Caco-2 (cell line): ENCODE data around the gene RAB11FIP4. TPM values are rescaled to one million over a fixed set of nuclear protein-coding genes. Genes with fewer than 3 reads are reported as not detected.

Experiments
- BruUV-seq: library from RNA; stranded (reverse); fragments of 400-500 nt; replicated peaks from 2 replicates; lab custom pipeline; 2021; lab: Mats Ljungman, UMichigan
- CTCF ChIA-PET: fragments of 300-600 bp; sonication (Branson Sonifier 250); formaldehyde crosslinking; loops from one replicate; lab custom pipeline; 2022; ENCODE audit warnings: antibody characterized with exemption; lab: Charles Lee
- POLR2A ChIA-PET: fragments of 300-600 bp; sonication (Branson Sonifier 250); formaldehyde crosslinking; loops from one replicate; lab custom pipeline; 2022; ENCODE audit warnings: antibody characterized with exemption; lab: Charles Lee
- DNase-seq, 2 experiments: peaks; one replicate each; pipeline versions ENCODE4 v3.0.0 to v3.0.0-alpha.2; 2020 to 2022
- H3K27me3 ChIP-seq: replicated peaks from 2 replicates; pipeline ENCODE4 v1.6.0; 2011; ENCODE audit warnings: low read length; ENCODE audit not compliant: control insufficient read depth, insufficient read depth
- H3K36me3 ChIP-seq: 2 replicates; pipeline ENCODE4 v1.5.1; 2011; ENCODE audit warnings: low read length; ENCODE audit not compliant: control insufficient read depth, insufficient read depth
- H3K4me1 ChIP-seq: fragments of 250-450 bp; sonication (Bioruptor Pico); 2 replicates; pipeline ENCODE4 v1.5.1; 2020; ENCODE audit warnings: mild to moderate bottlenecking
- H3K4me3 ChIP-seq: 2 replicates; pipeline ENCODE4 v1.5.1; 2011; ENCODE audit warnings: low read depth, mild to moderate bottlenecking, control low read depth, low read length
- H3K9me3 ChIP-seq: fragments of 250-450 bp; sonication (Bioruptor Pico); 2 replicates; pipeline ENCODE4 v1.5.1; 2020; ENCODE audit warnings: mild to moderate bottlenecking, moderate library complexity
- H3K27ac Mint-ChIP-seq: one replicate; pipeline ENCODE4 v1.8.0; 2022; ENCODE audit warnings: mixed read lengths; ENCODE audit not compliant: unreplicated experiment
- H3K27me3 Mint-ChIP-seq: one replicate; pipeline ENCODE4 v1.8.0; 2022; ENCODE audit warnings: mixed read lengths; ENCODE audit not compliant: insufficient read depth, unreplicated experiment
- H3K36me3 Mint-ChIP-seq: one replicate; pipeline ENCODE4 v1.8.0; 2022; ENCODE audit warnings: mild to moderate bottlenecking, mixed read lengths; ENCODE audit not compliant: insufficient read depth, unreplicated experiment
- H3K4me1 Mint-ChIP-seq: one replicate; pipeline ENCODE4 v1.8.0; 2022; ENCODE audit warnings: low read depth, mixed read lengths; ENCODE audit not compliant: unreplicated experiment
- H3K4me3 Mint-ChIP-seq: one replicate; pipeline ENCODE4 v1.8.0; 2022; ENCODE audit warnings: mild to moderate bottlenecking, moderate library complexity, mixed read lengths; ENCODE audit not compliant: unreplicated experiment
- H3K9me3 Mint-ChIP-seq: one replicate; pipeline ENCODE4 v1.8.0; 2022; ENCODE audit warnings: mixed read lengths; ENCODE audit not compliant: unreplicated experiment
- intact Hi-C: fragments of 100-400 bp; cut with micrococcal nuclease; formaldehyde crosslinking; loops from one replicate; pipeline ENCODE4 v1.10.0; 2022; ENCODE audit not compliant: unreplicated experiment
- total RNA-seq: library from RNA; stranded (reverse); gene quantifications from 2 replicates; pipeline ENCODE4 v1.2.3, GENCODE V29; 2022
- TF ChIP-seq, protein P1 (sequence below), 2 experiments: fragments of 200-600 bp in 1 of 2; IDR thresholded peaks; 1 replicate in 1 of 2; 2 replicates in 1 of 2; pipeline versions ENCODE4 v1.5.1 to v1.8.0; 2011 to 2022; ENCODE audit warnings: antibody characterized with exemption in 1 of 2, control low read depth in 1 of 2, inconsistent platforms in 1 of 2, low read depth in 1 of 2, low read length in 1 of 2, mild to moderate bottlenecking in 1 of 2, moderate library complexity in 1 of 2; ENCODE audit not compliant: insufficient read depth in 1 of 2, severe bottlenecking in 1 of 2, unreplicated experiment in 1 of 2

Gene RAB11FIP4
- total RNA-seq, 1 experiment from 2014 or later = 90.3 TPM

DNA sequence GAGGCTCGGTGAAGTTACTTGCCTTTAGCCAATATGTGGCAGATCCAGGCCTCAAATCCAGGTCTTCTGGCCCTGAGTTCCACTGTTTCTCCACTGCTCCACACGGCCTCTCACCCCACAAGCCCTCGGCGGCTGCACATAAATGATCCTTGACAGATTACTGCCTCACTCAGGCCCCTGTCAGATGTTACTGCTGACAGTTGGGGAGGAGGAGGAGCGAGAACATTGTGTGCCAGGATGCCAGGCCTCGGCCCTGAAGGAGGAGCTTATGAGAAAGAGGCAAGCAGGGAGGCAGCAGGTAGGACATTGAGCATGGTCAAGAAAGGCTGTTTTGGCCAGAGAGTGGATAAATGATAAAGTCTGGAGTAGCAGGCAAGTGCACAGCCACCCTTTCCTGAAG, 88.6 kb downstream of the RAB11FIP4 start:
- Mint-ChIP-seq H3K27ac (no peak overlapping the region), H3K4me3 (no peak overlapping the region), H3K4me1 (peaks cover 12% of the 10 kb centered on the region), H3K36me3 (no peaks in the 10 kb centered on the region), H3K9me3 (no peaks in the 10 kb centered on the region), H3K27me3 (no peaks in the 10 kb centered on the region)
- no peak for DNase-seq
- Histone ChIP-seq H3K36me3 (no peaks in the 10 kb centered on the region), H3K4me1 (peaks cover 7% of the 10 kb centered on the region), H3K27me3 (no peaks in the 10 kb centered on the region), H3K4me3 (no peak overlapping the region), H3K9me3 (no peaks in the 10 kb centered on the region)
- intact Hi-C loops = no loop called here
- ChIA-PET POLR2A (no interaction called here), CTCF (no interaction called here)
- TF ChIP-seq, protein P1, sequence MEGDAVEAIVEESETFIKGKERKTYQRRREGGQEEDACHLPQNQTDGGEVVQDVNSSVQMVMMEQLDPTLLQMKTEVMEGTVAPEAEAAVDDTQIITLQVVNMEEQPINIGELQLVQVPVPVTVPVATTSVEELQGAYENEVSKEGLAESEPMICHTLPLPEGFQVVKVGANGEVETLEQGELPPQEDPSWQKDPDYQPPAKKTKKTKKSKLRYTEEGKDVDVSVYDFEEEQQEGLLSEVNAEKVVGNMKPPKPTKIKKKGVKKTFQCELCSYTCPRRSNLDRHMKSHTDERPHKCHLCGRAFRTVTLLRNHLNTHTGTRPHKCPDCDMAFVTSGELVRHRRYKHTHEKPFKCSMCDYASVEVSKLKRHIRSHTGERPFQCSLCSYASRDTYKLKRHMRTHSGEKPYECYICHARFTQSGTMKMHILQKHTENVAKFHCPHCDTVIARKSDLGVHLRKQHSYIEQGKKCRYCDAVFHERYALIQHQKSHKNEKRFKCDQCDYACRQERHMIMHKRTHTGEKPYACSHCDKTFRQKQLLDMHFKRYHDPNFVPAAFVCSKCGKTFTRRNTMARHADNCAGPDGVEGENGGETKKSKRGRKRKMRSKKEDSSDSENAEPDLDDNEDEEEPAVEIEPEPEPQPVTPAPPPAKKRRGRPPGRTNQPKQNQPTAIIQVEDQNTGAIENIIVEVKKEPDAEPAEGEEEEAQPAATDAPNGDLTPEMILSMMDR (IDR thresholded peaks at IDR 0.05; ENCODE audit: insufficient read depth in 1 of 2, low read depth in 1 of 2, low read length in 1 of 2, severe bottlenecking in 1 of 2, unreplicated experiment in 1 of 2) = no peak
- no TSS peak for BruUV-seq

DNA sequence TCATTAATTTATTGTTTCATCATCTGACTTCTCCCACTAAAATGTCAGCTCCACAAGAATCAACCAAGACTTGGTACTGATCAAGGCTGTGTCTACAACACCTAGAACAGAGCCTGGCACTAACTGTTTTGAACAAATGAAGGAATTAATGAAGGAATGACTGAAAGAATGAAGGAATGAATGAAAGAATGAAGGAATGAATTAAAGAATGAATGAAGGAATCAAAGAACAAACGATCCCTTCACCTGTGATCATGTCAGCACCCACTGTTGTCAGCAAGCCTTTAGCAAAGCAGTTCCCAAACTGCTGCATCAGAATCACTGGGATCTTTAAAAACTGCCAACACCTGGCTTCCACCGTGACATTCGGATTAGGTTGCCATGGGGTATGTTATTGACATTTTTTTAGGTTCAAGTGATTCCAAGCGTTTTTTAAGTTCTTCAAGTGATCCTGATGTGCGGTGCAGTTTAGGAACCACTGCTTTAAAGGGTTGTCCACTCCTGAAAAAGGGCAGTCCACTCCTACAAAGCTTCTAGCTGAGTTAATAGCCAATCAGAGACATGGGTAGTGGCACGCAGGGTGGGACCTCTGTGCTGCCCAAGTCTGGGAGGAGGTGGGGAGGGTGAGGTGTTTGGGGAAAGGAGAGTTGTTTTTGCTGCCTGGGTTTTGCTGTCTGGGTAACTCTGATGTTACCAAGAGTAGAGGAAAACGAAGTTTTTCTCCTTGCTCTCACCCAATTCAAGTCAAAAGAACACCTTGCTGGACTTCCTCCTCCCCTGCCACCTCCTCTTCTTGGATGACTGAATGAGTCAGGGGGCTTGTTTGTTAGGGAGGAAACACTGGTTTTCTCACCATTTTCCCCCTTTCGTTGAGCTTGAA, 89.7 kb downstream of the RAB11FIP4 start:
- Mint-ChIP-seq H3K4me3 (no peak overlapping the region), H3K27me3 (no peaks in the 10 kb centered on the region), H3K4me1 (peaks cover 5% of the 10 kb centered on the region), H3K36me3 (no peaks in the 10 kb centered on the region), H3K27ac (no peak overlapping the region), H3K9me3 (no peaks in the 10 kb centered on the region)
- no TSS peak for BruUV-seq
- no peaks in the 10 kb centered on the region for H3K27me3 ChIP-seq
- CTCF ChIA-PET = no interaction called here
- H3K36me3 ChIP-seq = no peaks in the 10 kb centered on the region
- POLR2A ChIA-PET = no interaction called here
- TF ChIP-seq, protein P1 (IDR thresholded peaks at IDR 0.05; ENCODE audit: insufficient read depth in 1 of 2, low read depth in 1 of 2, low read length in 1 of 2, severe bottlenecking in 1 of 2, unreplicated experiment in 1 of 2) = no peak
- peaks cover 7% of the 10 kb centered on the region for H3K4me1 ChIP-seq
- DNase-seq = no peak
- H3K4me3 ChIP-seq = no peak overlapping the region
- no peaks in the 10 kb centered on the region for H3K9me3 ChIP-seq
- intact Hi-C loops = no loop called here

DNA sequence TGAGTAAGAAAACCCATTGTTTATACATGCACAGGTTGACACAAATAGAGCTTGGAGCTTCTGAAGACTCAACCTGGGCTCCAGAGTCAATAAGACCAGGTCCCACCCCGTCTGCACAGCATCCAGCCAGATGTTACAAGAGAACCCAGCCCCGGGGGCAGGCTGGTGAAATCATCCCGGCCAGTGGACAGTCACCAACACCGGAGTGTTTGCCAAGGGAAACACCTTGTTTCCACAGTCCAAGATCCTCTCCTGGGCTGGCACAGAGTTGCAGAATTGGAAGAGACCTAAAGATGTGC, 90.3 kb downstream of the RAB11FIP4 start:
- Mint-ChIP-seq H3K4me3 (no peak overlapping the region), H3K9me3 (no peaks in the 10 kb centered on the region), H3K27ac (no peak overlapping the region), H3K4me1 (peaks cover 10% of the 10 kb centered on the region), H3K36me3 (no peaks in the 10 kb centered on the region), H3K27me3 (no peaks in the 10 kb centered on the region)
- H3K27me3 ChIP-seq = no peaks in the 10 kb centered on the region
- TF ChIP-seq, protein P1 (IDR thresholded peaks at IDR 0.05; ENCODE audit: insufficient read depth in 1 of 2, low read depth in 1 of 2, low read length in 1 of 2, severe bottlenecking in 1 of 2, unreplicated experiment in 1 of 2) = no peak
- intact Hi-C loops = no loop called here
- CTCF ChIA-PET = no interaction called here
- H3K4me1 ChIP-seq = peaks cover 12% of the 10 kb centered on the region
- no peaks in the 10 kb centered on the region for H3K36me3 ChIP-seq
- DNase-seq = no peak
- POLR2A ChIA-PET = no interaction called here
- BruUV-seq = no TSS peak
- no peaks in the 10 kb centered on the region for H3K9me3 ChIP-seq
- H3K4me3 ChIP-seq = no peak overlapping the region
